Left lung (tissue), 10 donors: Measurements from ENCODE around the gene APOL1. TPM values are rescaled to one million over a fixed set of nuclear protein-coding genes. Genes with fewer than 3 reads are reported as not detected.

ENCODE experiments used
- ATAC-seq: fragments of 200-7000 bp; cut with Tn5 transposase; one replicate; pipeline ENCODE4 v1.9.1; 2020; ENCODE audit warnings: moderate library complexity
- DNase-seq, 4 donors: peaks; one replicate each; pipeline ENCODE4 v3.0.0-alpha.2; 2013 to 2020
- H3K27ac ChIP-seq, 2 donors: fragments of 200-600 bp; sonication (generic) in 1 of 2; one replicate each; pipeline versions ENCODE4 v1.5.0 to v1.8.0; 2020 to 2021
- H3K27me3 ChIP-seq, 2 donors: fragments of 200-600 bp; sonication (generic) in 1 of 2; one replicate each; pipeline versions ENCODE4 v1.5.0 to v1.8.0; 2020 to 2021
- H3K36me3 ChIP-seq, 2 donors: fragments of 200-600 bp; sonication (generic) in 1 of 2; one replicate each; pipeline versions ENCODE4 v1.5.0 to v1.8.0; 2020 to 2021
- H3K4me1 ChIP-seq, 2 donors: fragments of 200-600 bp; one replicate each; pipeline ENCODE4 v1.8.0; 2021
- H3K4me3 ChIP-seq, 2 donors: fragments of 200-600 bp; sonication (generic) in 1 of 2; one replicate each; pipeline versions ENCODE4 v1.5.0 to v1.8.0; 2020 to 2021; ENCODE audit warnings: mild to moderate bottlenecking in 1 of 2
- H3K9me3 ChIP-seq, 2 donors: fragments of 200-600 bp; sonication (generic) in 1 of 2; one replicate each; pipeline versions ENCODE4 v1.5.0 to v1.8.0; 2020 to 2021
- CTCF ChIP-seq, 2 donors: fragments of 200-600 bp; sonication (generic) in 1 of 2; IDR thresholded peaks; one replicate each; pipeline versions ENCODE4 v1.5.0 to v1.8.0; 2021; ENCODE audit warnings: antibody characterized with exemption in 2 of 2
- intact Hi-C, 2 donors: fragments of 100-400 bp; cut with DNase I; formaldehyde crosslinking; loops; one replicate each; pipeline versions ENCODE4 v1.11.2 to v1.14.2; 2022
- polyA plus RNA-seq, 6 donors: library from polyadenylated mRNA; unstranded; fragments of 120-200 nt; gene quantifications; one replicate each; pipeline ENCODE4 v1.2.1, GENCODE V29; 2013; ENCODE audit not compliant: insufficient read length in 6 of 6
- total RNA-seq, 2 donors: library from RNA; stranded (reverse); fragmentation: NEBNext Ultra II Directional; extraction: Animal tissue kit (Norgen Biotek cat#: 25700); gene quantifications; one replicate each; pipeline ENCODE4 v1.2.1, GENCODE V29; 2021
- donor health status: DM: no; HTN: yes; CAD: no.
- donor health status: DM: no; HTN: no; CAD: no.

APOL1 gene
- total and polyA plus RNA-seq, 8 donors: 8.6 to 109 (median 13.5) TPM

GRCh38 chr22:36232715-36233401 is 20.1 kb upstream of the APOL1 start:
- Histone ChIP-seq H3K36me3 (peaks cover 3 to 84% of the 10 kb centered on the region in 2 donors), H3K9me3 (no peaks in the 10 kb centered on the region), H3K4me3 (no peak overlapping the region), H3K27ac (no peak overlapping the region), H3K4me1 (peaks cover 28 to 51% of the 10 kb centered on the region in 2 donors), H3K27me3 (no peaks in the 10 kb centered on the region)
- intact Hi-C loops: no loop called here
- no peak for ATAC-seq
- DNase-seq: no peak
- TF ChIP-seq CTCF (IDR thresholded peaks at IDR 0.05): no peak

DNA sequence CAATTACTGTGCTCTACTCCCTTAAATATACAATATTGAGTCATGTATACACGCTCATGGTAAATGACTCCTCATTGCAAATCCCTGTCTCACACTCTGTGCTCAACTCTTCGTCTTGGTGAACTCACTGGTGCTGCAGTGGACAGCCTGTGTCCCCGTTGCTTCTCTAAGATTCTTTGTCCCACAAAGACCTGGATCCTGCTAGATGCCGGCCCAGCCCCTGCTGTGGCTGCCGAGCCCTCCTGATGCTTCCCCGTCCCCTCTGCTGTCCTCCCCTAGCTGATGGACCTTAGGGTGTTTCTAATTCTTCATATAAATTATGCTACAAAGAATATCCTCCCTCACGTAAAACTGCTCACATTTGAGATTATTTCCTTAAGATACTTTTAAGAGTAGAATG is 19.1 kb upstream of the APOL1 start:
- Histone ChIP-seq H3K36me3 (peaks cover 3 to 75% of the 10 kb centered on the region in 2 donors), H3K4me1 (peaks cover 33 to 60% of the 10 kb centered on the region in 2 donors), H3K27me3 (no peaks in the 10 kb centered on the region), H3K4me3 (no peak overlapping the region), H3K9me3 (no peaks in the 10 kb centered on the region), H3K27ac (no peak overlapping the region)
- DNase-seq (no peak), ATAC-seq (no peak)
- intact Hi-C loops: no loop called here
- TF ChIP-seq CTCF (IDR thresholded peaks at IDR 0.05): no peak

DNA sequence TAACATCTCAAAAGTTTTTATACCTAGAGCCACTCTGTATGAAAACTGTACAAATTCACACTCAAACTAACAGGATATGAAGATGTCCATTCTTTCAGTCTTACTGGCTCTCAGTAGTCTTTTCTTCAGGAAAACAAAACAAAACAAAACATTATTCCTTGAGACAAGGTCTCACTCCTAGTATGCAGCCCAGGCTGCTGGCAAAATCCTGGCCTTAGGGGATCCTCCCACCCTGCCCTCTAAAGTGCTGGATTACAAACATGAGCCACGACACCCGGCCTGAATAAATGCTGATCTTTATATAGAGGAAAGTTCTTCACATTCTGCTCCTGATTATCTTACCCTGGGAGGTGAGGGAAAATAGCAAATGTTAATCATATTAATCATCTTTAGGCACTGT is 18.7 kb upstream of the APOL1 start:
- Histone ChIP-seq H3K4me3 (no peak overlapping the region), H3K27me3 (no peaks in the 10 kb centered on the region), H3K4me1 (peaks cover 33 to 60% of the 10 kb centered on the region in 2 donors), H3K27ac (no peak overlapping the region), H3K9me3 (no peaks in the 10 kb centered on the region), H3K36me3 (peaks cover 3 to 70% of the 10 kb centered on the region in 2 donors)
- DNase-seq (no peak), ATAC-seq (peak; percentile 2)
- intact Hi-C loops: no loop called here
- TF ChIP-seq CTCF (IDR thresholded peaks at IDR 0.05): no peak

GRCh38 chr22:36234919-36235318 is 18.0 kb upstream of the APOL1 start:
- intact Hi-C loops: no loop called here
- no peak for ATAC-seq
- no peak for TF ChIP-seq CTCF (IDR thresholded peaks at IDR 0.05)
- Histone ChIP-seq H3K9me3 (no peaks in the 10 kb centered on the region), H3K27ac (peak overlapping the region in 1 of 2 donors; percentile 52), H3K36me3 (peaks cover 3 to 63% of the 10 kb centered on the region in 2 donors), H3K4me1 (peaks cover 33 to 65% of the 10 kb centered on the region in 2 donors), H3K4me3 (no peak overlapping the region), H3K27me3 (no peaks in the 10 kb centered on the region)
- DNase-seq: no peak

- H3K27me3 ChIP-seq: no peaks in the 10 kb centered on the region
- no peak for TF ChIP-seq CTCF (IDR thresholded peaks at IDR 0.05)
- H3K9me3 ChIP-seq: no peaks in the 10 kb centered on the region
- H3K27ac ChIP-seq: no peak overlapping the region
- H3K36me3 ChIP-seq: peaks cover 3 to 57% of the 10 kb centered on the region in 2 donors
- H3K4me1 ChIP-seq: peaks cover 33 to 66% of the 10 kb centered on the region in 2 donors
- peak overlapping the region in 1 of 2 donors; percentile 93 for H3K4me3 ChIP-seq
- no peak for DNase-seq
- intact Hi-C loops: no loop called here
- no peak for ATAC-seq
These were observed 17.3 kb upstream of the APOL1 start for GRCh38 chr22:36235585-36235984.
